ENCODE data around the gene NRN1L.

DNA sequence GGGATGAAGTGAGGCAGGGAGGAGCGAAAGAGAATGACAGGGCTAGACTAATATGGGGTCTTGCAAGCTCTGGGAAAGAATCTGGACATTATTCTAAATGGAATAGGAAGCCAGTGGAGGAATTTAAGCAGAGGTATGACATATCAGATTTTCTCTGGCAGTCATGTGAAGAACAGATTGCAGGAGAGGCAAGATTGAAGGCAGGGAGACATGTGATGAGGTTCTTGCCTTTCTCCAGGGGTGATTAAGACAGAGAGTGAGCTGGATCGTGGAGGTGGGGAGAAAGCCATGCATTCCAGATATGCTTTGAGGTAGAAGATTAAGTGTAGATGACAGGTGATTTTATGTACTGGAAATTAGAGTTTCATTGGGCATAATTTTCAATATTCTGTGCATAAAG lies 46.9 kb upstream of the NRN1L start:
- TF ChIP-seq EZH2 (IDR thresholded peaks at IDR 0.05; ENCODE audit: borderline replicate concordance, low read depth, low read length, severe bottlenecking): no peak
- TF ChIP-seq, protein P1, sequence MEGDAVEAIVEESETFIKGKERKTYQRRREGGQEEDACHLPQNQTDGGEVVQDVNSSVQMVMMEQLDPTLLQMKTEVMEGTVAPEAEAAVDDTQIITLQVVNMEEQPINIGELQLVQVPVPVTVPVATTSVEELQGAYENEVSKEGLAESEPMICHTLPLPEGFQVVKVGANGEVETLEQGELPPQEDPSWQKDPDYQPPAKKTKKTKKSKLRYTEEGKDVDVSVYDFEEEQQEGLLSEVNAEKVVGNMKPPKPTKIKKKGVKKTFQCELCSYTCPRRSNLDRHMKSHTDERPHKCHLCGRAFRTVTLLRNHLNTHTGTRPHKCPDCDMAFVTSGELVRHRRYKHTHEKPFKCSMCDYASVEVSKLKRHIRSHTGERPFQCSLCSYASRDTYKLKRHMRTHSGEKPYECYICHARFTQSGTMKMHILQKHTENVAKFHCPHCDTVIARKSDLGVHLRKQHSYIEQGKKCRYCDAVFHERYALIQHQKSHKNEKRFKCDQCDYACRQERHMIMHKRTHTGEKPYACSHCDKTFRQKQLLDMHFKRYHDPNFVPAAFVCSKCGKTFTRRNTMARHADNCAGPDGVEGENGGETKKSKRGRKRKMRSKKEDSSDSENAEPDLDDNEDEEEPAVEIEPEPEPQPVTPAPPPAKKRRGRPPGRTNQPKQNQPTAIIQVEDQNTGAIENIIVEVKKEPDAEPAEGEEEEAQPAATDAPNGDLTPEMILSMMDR (IDR thresholded peaks at IDR 0.05; ENCODE audit: borderline replicate concordance, extremely low read depth, low read length, poor library complexity, severe bottlenecking): no peak
